Neutrophil (primary cell): ENCODE data around the gene MRPS35.
A peak's percentile ranks its signal among the peaks of the same experiment; 100 is the strongest.

Source experiments
- H3K27ac ChIP-seq: fragments of 200-600 bp; sonication (generic); 2 replicates; pipeline ENCODE4 v1.5.1; 2016; ENCODE audit warnings: mild to moderate bottlenecking, moderate library complexity
- H3K27me3 ChIP-seq: fragments of 200-600 bp; sonication (generic); 2 replicates; pipeline ENCODE4 v1.6.0; 2016; ENCODE audit warnings: mild to moderate bottlenecking
- H3K36me3 ChIP-seq: fragments of 200-600 bp; sonication (generic); 2 replicates; pipeline ENCODE4 v1.5.1; 2017
- H3K4me1 ChIP-seq, 2 experiments: fragments of 200-600 bp in 1 of 2; sonication (generic) in 1 of 2; 1 replicate in 1 of 2; 2 replicates in 1 of 2; pipeline versions ENCODE4 v1.5.1 to v1.6.1; 2013 to 2016; ENCODE audit warnings: low read depth in 1 of 2, low read length in 1 of 2, mild to moderate bottlenecking in 1 of 2, moderate library complexity in 1 of 2; ENCODE audit not compliant: control insufficient read depth in 1 of 2, insufficient read depth in 1 of 2
- H3K4me3 ChIP-seq, 2 experiments: fragments of 200-600 bp in 1 of 2; sonication (generic) in 1 of 2; 1 replicate in 1 of 2; 2 replicates in 1 of 2; pipeline ENCODE4 v1.5.1; 2013 to 2016; ENCODE audit warnings: low read depth in 1 of 2, low read length in 1 of 2, mild to moderate bottlenecking in 1 of 2, moderate library complexity in 1 of 2
- H3K9me3 ChIP-seq: fragments of 200-600 bp; sonication (generic); 2 replicates; pipeline ENCODE4 v1.5.1; 2016
- TF ChIP-seq, protein P1 (sequence below): fragments of 200-600 bp; sonication (generic); IDR thresholded peaks from 2 replicates; pipeline ENCODE4 v1.5.1; 2016; ENCODE audit warnings: antibody characterized with exemption

Gene MRPS35

DNA sequence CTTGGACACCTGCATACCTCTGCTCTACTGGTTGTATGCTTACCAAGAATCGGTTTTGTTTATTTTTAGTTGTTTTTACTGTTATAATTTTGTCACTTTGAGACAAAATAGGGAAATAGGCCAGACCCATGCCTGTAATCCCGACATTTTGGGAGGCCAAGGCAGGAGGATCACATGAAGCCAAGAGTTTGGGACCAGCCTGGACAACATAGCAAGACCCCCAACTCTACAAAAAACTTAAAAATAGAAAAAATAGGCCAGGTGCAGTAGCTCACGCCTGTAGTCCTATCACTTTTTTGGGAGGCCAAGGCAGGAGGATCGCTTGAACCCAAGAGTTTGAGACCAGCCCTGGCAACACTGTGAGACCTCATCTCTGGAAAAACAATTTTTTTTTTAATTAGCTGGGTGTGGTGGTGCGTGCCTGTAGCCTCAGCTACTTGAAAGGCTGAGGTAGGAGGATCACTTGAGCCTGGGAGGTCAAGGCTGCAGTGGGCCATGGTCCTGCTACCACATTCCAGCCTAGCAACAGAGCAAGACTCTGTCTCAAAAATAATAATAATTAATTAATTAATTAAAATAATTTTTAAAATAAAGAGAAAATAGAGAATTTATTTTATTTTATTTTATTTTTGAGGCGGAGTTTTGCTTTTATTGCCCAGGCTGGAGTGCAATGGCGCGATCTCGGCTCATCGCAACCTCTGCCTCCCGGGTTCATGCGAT lies 1.3 kb upstream of the MRPS35 start:
- H3K27ac ChIP-seq, result no peak overlapping the region
- TF ChIP-seq, protein P1, sequence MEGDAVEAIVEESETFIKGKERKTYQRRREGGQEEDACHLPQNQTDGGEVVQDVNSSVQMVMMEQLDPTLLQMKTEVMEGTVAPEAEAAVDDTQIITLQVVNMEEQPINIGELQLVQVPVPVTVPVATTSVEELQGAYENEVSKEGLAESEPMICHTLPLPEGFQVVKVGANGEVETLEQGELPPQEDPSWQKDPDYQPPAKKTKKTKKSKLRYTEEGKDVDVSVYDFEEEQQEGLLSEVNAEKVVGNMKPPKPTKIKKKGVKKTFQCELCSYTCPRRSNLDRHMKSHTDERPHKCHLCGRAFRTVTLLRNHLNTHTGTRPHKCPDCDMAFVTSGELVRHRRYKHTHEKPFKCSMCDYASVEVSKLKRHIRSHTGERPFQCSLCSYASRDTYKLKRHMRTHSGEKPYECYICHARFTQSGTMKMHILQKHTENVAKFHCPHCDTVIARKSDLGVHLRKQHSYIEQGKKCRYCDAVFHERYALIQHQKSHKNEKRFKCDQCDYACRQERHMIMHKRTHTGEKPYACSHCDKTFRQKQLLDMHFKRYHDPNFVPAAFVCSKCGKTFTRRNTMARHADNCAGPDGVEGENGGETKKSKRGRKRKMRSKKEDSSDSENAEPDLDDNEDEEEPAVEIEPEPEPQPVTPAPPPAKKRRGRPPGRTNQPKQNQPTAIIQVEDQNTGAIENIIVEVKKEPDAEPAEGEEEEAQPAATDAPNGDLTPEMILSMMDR, result no peak
- H3K36me3 ChIP-seq, result no peaks in the 10 kb centered on the region
- H3K9me3 ChIP-seq, result no peaks in the 10 kb centered on the region
- peaks cover 13 to 20% of the 10 kb centered on the region in 2 experiments for H3K4me1 ChIP-seq
- peak overlapping the region; percentile 64 to 83 for H3K4me3 ChIP-seq
- H3K27me3 ChIP-seq, result no peaks in the 10 kb centered on the region

DNA sequence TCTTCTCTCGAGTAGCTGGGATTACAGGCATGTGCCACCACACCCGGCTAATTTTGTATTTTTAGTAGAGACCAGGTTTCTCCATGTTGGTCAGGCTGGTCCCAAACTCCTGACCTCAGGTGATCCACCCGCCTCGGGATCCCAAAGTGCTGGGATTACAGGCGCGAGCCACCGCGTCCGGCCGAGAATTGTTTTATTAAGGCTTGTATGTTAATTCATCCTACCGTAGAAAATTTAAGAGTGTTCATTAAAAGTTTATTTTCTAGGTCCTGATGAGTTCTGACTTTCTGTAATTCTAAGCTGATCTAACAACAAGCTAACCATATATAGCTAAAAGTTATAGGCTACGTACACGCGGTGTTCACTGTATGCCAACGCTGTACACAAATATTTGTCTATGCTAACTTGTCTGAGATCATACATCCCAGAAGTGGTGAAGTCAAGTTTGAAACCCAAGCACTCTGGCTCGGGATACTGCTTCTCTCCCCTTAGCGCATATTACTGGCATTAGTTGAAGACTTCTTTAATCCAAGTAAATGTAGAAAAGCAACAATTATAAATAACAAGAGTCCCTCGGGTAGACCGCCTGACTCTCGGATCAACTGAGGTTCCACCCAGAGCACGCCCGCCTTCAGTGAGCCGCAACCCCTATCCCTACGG lies 570 bp upstream of the MRPS35 start:
- H3K27ac ChIP-seq, result peak overlapping the region; percentile 65
- peaks cover 13 to 20% of the 10 kb centered on the region in 2 experiments for H3K4me1 ChIP-seq
- H3K27me3 ChIP-seq, result no peaks in the 10 kb centered on the region
- TF ChIP-seq, protein P1, result no peak
- peak overlapping the region; percentile 64 to 83 for H3K4me3 ChIP-seq
- H3K9me3 ChIP-seq, result no peaks in the 10 kb centered on the region
- H3K36me3 ChIP-seq, result no peaks in the 10 kb centered on the region

DNA sequence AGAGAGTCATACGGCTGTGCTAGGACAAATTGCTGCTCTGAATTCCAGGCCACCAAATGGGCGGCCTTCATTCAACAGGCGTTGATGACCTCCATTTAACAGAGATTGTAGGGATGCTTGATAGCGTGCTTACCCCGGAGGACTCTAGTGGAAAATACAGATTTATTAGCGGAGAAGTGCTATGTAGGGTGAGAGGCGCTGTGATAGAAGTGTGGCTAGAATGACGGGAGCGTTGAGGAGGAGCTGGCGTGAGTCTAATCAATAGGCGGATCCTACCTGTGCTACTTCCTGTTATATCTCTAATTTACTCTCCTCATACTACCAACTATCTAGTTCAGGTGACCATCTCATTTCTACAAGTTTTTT lies 668 bp downstream of the MRPS35 start:
- Histone ChIP-seq H3K9me3 (no peaks in the 10 kb centered on the region), H3K27me3 (no peaks in the 10 kb centered on the region), H3K4me1 (peaks cover 13 to 20% of the 10 kb centered on the region in 2 experiments), H3K36me3 (peaks cover 2% of the 10 kb centered on the region), H3K27ac (no peak overlapping the region), H3K4me3 (peak overlapping the region; percentile 64 to 83)
- TF ChIP-seq, protein P1, result no peak

DNA sequence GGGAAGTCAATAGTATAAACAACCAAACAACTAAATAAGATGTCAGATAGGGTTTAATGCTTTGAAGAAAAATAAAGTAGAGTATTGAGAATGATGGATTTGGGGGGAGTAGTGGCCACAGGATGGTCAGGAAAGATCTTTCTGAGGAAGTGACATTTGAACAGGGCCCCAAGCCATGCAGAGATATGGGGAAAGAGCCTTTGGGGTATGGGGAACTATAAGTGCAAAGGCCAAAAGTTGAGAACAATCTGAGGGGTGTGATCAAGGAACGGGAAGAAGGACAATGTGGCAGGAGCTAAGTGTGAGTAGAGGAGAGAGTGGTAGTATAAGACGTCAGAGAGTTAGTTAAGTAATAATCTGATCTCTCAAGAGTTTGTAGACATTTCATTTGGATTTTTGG lies 1.3 kb downstream of the MRPS35 start:
- no peak overlapping the region for H3K27ac ChIP-seq
- no peaks in the 10 kb centered on the region for H3K27me3 ChIP-seq
- no peak overlapping the region for H3K4me3 ChIP-seq
- TF ChIP-seq, protein P1, result no peak
- H3K4me1 ChIP-seq, result peaks cover 13 to 20% of the 10 kb centered on the region in 2 experiments
- no peaks in the 10 kb centered on the region for H3K9me3 ChIP-seq
- H3K36me3 ChIP-seq, result peaks cover 9% of the 10 kb centered on the region

DNA sequence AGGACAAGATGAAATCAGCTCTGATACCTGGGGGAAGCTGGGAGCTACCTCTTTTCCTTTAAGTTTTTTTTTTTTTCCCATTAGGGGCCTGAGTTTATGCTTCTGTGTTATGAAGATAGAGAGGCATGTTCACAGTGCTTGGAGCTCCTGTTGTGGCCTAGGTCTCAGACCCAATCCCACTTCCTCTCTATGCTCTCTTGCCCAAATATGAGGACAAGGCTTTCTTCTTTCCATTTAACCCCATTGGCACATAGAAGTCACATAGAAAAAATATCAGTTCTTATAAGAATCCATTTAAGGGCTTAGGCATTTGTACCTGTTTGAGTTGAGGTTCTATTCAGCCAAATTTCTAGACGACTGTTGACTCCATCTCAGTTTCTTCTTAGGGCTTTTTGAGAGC lies 12.6 kb downstream of the MRPS35 start:
- no peaks in the 10 kb centered on the region for H3K27me3 ChIP-seq
- H3K4me1 ChIP-seq, result no peaks in the 10 kb centered on the region
- no peak overlapping the region for H3K4me3 ChIP-seq
- H3K9me3 ChIP-seq, result no peaks in the 10 kb centered on the region
- H3K36me3 ChIP-seq, result peaks cover 35% of the 10 kb centered on the region
- no peak overlapping the region for H3K27ac ChIP-seq
- TF ChIP-seq, protein P1, result no peak
